ENCODE results near the gene WNK4. TPM values are rescaled to one million over a fixed set of nuclear protein-coding genes. Genes with fewer than 3 reads are reported as not detected.

Gene WNK4
- total and polyA plus RNA-seq, 10 of the 15 experiments (the other 5 are each of a cell fraction or from before 2014, with no cell fraction given): 0.06 to 0.29 (median 0.13) TPM; not detected in 5

- TF ChIP-seq EZH2 (IDR thresholded peaks at IDR 0.05; ENCODE audit: borderline replicate concordance, control insufficient read depth, low read depth, low read length): no peak
- TF ChIP-seq BMI1 (IDR thresholded peaks at IDR 0.05; ENCODE audit: borderline replicate concordance): no peak
- TF ChIP-seq TBL1XR1 (IDR thresholded peaks at IDR 0.05; ENCODE audit: low read depth, low read length): no peak
- TF ChIP-seq KLF5 (IDR thresholded peaks at IDR 0.05; ENCODE audit: partially characterized antibody): peak; percentile 84
- TF ChIP-seq MTA3 (IDR thresholded peaks at IDR 0.05; ENCODE audit: borderline replicate concordance, low read length): no peak
- no peak for TF ChIP-seq JUNB (IDR thresholded peaks at IDR 0.05)
- no peak for TF ChIP-seq ZNF592 (IDR thresholded peaks at IDR 0.05)
- peak; percentile 24; the same call in 1 of the 2 replicates for TF ChIP-seq TCF12 (IDR thresholded peaks at IDR 0.05; ENCODE audit: low read depth, low read length)
- peak; percentile 100 for TF ChIP-seq BHLHE40 (IDR thresholded peaks at IDR 0.05; ENCODE audit: borderline replicate concordance in 1 of 2, low read depth in 2 of 2, low read length in 1 of 2)
- TF ChIP-seq RBBP5 (conservative IDR thresholded peaks at IDR 0.05): 0 out of 2 replicates have a peak, but pooled peaks have one; percentile 27
- no peak for TF ChIP-seq ZZZ3 (IDR thresholded peaks at IDR 0.05; ENCODE audit: control insufficient read depth, insufficient read length, low read depth)
- peak; percentile 97 for TF ChIP-seq POLR2A (IDR thresholded peaks at IDR 0.05; ENCODE audit: low read depth, low read length)
- peak; percentile 47 for TF ChIP-seq SKIL (IDR thresholded peaks at IDR 0.05; ENCODE audit: low read depth, poor library complexity, severe bottlenecking)
- TF ChIP-seq ZNF622 (IDR thresholded peaks at IDR 0.05): no peak
- TF ChIP-seq SP1 (IDR thresholded peaks at IDR 0.05; ENCODE audit: low read depth, low read length): no peak
- peak; percentile 75; the same call in 1 of the 2 replicates for TF ChIP-seq TAF1 (IDR thresholded peaks at IDR 0.05; ENCODE audit: borderline replicate concordance, low read depth, low read length)
- peak; percentile 93 for TF ChIP-seq FOXK2 (IDR thresholded peaks at IDR 0.05)
- TF ChIP-seq DPF2 (IDR thresholded peaks at IDR 0.05): 0 out of 2 replicates have a peak, but pooled peaks have one; percentile 55
- TF ChIP-seq FOS (IDR thresholded peaks at IDR 0.05; ENCODE audit: borderline replicate concordance, extremely low read depth, insufficient read length): no peak
- no peak for TF ChIP-seq IRF5 (IDR thresholded peaks at IDR 0.05; ENCODE audit: borderline replicate concordance)
Measured at GRCh38 chr17:42832934-42833766, 52.7 kb downstream of the WNK4 start, which contains the start of gene PSME3 (continued).

Data from GM12878 (cell line).